Globus pallidus (tissue), 1 donor: ENCODE measurements around the gene MBLAC1.

Experiments
- DNase-seq: peaks from one replicate; pipeline ENCODE4 v3.0.0-alpha.2; 2015; ENCODE audit warnings: low spot score

MBLAC1 gene

DNA sequence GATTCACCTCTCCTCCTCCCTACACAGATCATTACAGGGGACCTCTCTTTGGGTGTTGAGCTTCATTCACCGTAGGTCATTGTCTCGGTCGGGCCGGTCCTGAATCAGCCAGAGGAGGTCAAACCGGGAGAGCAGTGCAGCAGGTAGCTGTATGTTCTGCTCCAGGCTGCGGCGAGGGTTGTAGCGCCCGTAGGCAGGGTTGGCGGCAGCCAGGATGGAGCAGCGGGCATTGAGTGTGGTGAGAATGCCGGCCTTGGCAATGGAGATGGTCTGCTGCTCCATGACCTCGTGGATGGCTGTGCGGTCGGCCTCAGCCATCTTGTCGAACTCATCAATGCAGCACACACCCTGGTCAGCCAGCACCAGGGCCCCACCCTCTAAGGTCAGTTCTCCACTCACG is 31.1 kb upstream of the MBLAC1 start:
- DNase-seq = no peak

DNA sequence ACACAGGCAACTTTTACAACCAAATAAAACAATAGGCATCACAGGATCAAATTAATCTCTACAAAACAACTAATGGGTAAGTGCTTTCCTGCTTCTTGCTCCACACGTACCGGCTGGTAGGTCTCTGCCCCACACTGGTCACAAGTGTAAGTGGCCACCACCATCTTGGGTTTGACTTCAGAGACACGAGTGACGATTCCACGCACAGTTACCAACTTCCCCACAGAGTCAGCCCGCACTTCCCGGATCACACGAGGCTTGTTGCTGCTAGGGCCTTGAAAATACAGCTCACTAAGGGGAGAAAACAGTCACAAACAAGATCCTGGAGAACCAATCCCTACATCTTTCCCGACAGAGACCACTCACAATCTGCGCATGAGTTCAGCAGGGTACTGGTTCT is 27.9 kb upstream of the MBLAC1 start:
- no peak for DNase-seq

DNA sequence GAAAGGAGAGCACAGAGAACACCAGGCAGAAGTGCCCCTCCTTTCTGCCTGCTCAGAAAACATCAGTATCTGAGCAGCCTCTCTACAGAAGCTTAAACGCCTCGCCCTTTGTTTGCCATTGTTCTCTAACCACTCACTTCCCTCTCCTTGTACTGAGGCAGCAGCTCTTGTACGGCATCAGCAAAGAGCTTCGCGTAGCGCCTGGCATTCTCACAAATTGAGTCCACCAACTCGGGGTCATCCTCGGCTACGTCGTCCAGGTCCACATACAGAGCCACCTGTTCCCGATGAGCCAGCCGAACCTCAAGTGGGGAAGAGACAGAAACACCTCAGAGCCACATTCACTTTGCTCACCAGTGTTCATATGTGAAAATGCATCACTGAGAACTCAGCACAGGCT is 27.3 kb upstream of the MBLAC1 start:
- DNase-seq = no peak

DNA sequence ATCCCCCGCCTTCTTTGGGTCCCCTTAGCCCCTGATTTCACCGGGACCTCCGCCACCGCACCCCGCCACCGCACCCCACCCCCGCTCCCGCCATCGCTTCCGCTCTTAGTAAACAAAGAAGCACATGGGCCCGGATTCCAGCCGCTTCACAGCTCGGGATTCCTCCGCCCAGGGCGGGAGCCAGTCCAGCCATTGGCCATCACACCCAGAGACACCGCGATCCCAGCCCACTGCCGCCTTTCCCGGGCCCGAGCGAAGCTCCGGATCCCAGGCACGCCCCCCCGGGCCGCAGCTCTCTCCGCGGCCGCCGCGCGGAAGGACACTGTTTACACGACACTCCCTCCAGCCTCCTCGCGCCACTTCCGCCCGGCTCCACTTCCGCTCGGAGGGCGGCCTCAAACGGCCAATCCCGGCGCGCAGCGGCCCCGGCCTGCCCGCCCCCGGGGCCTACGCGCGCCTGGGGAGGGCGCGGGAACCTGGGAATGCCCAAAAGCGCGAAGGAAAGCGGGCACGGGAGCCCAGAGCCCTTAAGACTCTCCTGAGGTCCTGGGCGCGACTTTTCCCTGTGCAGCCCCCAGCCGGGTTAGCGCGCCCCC is 26.2 kb upstream of the MBLAC1 start:
- DNase-seq = peak; percentile 91

DNA sequence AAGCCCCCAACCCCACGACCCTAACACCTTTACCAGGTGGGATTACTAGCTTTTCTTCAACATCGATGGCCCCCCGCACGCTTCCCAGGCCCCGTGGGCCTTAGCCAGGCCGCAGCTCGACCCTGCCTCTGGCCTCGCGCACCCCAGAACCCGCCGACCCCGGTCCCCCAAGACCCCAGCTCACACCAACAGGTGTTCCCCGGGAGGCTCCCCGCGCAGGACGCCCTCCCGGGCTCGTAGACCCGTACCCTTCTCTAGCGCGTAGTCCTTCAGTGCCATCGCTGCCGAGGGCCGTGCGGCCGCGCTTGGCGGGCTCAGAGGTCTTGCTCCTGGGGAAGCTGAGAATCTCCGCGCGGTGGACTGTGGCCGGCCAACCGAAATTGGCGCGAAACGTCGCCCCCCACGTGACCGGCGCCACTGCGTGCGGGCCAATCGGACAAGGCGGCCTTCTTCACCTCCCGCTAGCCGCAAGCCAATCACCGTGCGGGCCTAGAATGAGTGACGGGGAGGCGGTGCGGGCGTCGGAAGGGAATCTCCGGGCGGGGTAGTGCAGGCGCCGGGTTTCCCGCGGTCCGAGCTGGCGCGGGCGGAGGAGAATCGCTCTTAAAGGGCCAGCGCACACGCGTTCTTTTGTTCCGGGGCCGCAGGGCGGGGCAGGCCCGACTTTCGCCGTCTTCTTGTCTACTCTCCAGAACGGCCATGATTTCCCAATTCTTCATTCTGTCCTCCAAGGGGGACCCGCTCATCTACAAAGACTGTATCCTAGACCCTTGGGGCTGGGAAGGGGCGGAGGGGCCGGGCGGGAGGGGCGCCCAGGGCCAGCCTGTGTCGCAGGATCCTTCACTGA is 25.5 kb upstream of the MBLAC1 start, which contains the start of the genes AP4M1 and MCM7:
Gene AP4M1 (plus strand): TSS at position 628 of the 847 bp plus-strand sequence. CDS start 72 bp downstream, at position 700.
Gene MCM7 (minus strand): TSS at position 382 of the 847 bp plus-strand sequence. CDS start 103 bp downstream, at position 279.
- DNase-seq = peak; percentile 99

DNA sequence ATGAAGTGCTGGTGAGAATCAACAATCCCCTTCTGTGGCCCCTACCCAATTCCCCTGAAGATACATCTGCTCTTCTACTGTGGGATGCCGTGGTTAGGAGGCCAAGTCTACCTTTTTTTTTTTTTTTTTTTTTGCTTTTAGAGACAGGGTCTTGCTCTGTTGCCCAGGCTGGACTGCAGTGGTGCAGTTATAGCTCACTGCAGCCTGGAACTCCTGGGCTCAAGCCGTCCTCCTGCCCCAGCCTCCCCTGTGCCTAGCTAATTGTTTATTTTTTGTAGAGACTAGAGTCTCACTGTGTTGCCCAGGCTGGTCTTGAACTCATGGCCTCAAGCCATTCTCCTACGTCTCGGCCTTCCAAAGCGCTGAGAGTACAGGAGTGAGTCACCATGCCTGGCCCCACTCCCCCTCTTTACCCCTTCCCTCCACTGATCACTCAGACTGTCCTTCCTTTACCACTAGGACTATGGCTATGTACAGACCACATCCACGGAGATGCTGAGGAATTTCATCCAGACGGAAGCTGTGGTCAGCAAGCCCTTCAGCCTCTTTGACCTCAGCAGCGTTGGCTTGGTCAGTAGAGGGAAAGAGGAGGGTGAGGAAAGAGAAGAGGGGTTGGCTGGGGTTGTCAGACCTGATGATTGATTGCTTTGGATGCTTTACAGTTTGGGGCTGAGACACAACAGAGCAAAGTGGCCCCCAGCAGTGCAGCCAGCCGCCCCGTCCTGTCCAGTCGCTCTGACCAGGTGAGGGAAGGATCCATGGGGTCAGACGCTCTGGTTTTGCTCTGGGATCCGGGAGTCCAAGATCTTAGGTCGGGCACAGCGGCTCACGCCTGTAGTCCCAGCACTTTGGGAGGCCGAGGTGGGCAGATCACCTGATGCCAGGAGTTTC is 23.6 kb upstream of the MBLAC1 start:
- no peak for DNase-seq

DNA sequence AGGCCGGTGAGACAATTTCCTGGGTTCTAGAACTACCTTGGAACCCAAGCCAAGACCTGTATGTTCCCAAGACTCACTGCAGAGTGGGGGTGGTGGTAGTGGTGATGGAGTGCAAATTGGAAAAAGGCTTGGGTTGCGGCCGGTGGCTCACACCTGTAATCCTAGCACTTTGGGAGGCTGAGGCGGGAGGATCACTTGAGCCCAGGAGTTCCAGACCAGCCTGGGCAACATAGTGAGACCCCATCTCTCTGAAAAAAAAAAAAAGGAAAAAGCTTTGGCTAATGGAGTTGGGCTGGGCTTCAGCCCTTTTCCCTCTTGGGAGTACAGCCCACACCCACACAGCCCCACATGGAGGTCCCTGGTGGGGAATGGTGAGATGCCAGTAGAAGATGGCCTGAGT is 21.2 kb upstream of the MBLAC1 start:
- no peak for DNase-seq

DNA sequence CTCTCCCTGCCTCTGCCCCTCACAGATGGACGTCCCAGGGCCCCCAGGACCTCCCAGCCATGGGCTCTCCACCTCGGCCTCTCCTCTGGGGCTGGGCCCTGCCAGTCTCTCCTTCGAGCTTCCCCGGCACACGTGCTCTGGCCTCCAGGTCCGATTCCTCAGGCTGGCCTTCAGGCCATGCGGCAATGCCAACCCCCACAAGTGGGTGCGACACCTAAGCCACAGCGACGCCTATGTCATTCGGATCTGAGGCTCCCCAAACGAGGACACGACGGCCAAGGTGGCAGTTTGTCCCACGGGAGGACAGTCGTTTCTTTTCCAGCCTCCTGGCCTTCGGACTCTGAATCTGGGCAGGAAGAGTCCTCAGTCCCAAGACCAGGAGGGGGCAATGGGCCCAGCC is 20.1 kb upstream of the MBLAC1 start:
- no peak for DNase-seq

DNA sequence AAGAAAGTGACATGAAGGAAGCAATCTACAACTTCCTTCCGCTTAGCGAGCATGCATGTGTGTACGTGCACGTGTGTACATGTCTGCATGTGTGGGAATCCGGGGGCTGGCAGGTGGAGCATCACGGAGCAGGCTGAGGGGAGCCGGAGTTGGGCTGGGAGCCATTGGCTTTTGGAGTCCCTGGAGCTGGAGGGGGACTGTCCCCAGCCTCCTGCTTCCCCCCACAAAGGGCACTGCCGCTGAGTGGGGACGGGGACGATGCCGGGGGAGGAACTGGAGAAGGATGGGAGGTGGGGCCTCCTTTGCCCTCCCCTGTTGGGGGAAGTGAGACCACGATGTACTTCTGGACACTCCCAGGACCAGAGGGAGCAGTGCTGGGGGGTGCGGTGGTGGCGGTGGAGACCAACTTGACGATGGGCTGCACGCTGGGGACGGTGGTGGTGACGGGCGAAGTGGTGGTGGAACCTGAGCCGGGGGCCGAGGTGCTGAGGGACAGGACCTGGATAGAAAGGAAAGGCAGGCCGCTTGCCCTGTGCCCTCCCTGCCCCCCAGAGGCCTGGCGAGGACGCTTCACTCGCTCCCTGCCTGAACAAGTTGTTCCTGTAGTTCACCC is 19.5 kb upstream of the MBLAC1 start:
- no peak for DNase-seq

DNA sequence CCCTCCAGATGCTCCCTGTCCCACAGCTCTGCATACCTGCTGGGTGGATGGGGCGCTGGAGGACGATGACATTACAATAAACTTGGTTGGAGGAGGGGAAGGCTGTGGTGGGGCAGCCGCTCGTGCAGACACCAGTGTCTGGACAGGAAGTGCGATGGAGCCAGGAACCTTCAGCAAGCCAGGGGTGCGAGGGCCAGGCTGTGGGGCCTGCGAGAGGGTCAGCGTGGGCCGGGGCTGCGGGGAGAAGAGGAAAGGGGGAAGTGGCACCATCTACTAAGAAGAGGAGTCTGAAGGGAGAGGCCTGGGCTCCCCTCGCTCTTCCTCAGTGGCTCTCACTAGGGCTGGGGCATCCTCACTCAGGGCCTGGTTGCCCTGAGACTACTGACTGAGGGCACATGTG is 18.9 kb upstream of the MBLAC1 start:
- no peak for DNase-seq

DNA sequence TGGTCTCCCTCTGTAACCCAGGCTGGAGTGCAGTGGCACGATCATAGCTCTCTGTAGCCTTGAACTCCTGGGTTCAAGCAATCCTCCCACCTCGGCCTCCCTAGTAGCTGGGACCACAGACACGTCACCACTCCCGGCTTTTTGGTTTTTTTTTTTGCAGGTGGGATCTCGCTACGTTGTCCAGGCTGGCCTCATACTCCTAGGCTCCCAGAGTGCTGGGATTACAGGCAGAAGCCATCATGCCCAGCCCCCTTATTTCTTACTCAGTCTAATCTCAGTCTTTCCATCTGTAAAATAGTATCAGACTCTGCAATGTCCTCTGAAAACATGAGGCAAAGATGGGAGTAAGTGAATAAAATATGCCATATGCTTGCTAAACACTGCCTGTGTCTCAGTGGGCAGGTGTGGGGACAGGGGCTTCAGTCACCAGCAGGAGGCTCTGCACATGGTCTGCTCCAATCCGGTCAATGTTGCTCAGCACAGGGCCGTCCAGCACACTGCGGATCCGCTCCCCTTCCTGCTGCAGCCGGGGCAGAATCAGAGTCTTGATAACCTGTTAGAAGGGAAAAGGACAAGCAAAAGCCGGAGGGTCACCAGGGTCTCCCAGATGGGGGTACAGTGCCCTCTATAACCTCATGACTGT is 17.1 kb upstream of the MBLAC1 start:
- DNase-seq = no peak

DNA sequence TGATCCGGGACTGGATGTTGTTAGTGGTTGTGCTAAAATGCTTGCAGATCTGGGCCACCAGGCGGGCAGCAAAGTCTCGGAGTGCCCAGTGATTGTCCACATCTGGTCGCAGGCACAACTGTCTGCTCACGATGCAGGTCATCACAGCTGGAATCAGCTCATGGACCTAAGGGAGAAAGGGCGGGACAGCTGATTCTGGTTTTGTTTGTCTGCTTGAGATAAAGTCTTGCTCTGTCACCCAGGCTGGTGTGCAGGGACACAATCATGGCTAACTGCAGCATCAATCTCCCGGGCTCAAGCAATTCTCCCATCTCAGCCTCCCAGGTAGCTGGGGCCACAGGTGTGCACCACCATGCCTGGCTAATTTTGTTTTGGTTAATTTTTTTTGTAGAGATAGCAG is 15.6 kb upstream of the MBLAC1 start:
- DNase-seq = no peak

DNA sequence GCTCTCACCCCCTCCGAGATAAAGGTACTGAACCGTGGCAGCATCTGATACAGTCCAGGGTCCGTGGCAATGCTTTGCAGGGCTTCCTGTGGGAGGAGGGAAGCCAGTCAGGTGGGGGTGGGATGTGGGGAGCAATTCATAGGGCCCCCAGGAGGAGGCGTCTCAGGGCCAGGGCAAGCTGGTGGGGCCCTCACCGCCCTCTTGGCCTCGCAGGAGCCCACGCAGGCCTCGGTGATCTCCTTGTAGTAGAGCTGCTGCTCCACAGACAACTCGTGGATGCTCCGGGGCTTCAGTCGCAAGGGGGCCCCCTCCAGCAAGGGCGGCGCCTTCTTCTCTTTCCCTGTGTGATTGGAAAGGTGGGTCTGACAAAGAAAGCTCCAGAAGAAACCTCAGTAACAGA is 14.9 kb upstream of the MBLAC1 start:
- no peak for DNase-seq

DNA sequence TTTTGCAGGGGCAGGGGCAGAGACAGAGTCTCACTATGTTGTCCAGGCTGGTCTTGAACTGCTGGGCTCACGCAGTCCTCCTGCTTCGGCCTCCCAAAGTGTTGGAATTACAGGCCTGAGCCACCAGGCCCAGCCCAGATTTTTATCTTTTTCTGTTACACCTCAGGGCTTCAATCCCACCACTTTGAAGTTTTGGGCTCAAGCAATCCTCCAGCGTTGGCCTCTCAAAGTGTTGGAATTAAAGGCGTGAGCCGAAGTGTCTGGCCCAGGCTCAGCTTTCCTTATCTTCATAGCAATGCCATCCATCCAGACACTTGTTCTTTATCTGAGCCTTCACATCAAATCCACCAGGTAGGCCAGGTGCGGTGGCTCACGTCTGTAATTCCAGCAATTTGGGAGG is 11.7 kb upstream of the MBLAC1 start:
- DNase-seq = no peak

DNA sequence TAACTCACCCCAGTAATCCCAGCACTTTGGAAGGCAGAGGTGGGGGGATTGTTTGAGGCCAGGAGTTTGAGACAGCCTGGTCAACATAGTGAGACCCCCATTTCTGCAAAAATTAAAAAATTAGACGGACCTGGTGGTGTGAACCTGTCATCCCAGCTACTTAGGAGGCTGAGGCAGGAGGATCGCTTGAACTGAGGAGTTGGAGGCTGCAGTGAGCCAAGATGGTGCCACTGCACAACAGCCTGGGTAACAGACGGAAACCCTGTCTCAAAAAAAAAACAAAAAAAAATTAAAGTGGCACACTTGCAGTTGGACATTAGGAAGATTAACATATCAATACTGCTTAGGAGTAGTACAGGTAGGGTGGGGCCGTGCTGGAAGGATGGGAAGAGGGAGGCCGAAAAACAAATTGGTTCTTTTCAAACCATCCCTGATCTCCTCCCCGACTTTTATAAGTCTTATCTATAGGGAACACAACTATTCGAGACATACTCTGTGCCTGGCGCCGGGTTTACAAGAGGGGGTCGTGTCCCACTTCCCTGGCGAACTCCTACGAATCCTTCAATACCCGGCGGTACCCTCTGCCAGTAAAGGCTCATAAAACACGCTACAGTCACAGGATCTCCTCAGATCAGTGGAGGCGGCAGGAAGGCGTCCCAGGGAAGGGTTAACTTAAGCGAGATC is 8.2 kb upstream of the MBLAC1 start:
- no peak for DNase-seq

DNA sequence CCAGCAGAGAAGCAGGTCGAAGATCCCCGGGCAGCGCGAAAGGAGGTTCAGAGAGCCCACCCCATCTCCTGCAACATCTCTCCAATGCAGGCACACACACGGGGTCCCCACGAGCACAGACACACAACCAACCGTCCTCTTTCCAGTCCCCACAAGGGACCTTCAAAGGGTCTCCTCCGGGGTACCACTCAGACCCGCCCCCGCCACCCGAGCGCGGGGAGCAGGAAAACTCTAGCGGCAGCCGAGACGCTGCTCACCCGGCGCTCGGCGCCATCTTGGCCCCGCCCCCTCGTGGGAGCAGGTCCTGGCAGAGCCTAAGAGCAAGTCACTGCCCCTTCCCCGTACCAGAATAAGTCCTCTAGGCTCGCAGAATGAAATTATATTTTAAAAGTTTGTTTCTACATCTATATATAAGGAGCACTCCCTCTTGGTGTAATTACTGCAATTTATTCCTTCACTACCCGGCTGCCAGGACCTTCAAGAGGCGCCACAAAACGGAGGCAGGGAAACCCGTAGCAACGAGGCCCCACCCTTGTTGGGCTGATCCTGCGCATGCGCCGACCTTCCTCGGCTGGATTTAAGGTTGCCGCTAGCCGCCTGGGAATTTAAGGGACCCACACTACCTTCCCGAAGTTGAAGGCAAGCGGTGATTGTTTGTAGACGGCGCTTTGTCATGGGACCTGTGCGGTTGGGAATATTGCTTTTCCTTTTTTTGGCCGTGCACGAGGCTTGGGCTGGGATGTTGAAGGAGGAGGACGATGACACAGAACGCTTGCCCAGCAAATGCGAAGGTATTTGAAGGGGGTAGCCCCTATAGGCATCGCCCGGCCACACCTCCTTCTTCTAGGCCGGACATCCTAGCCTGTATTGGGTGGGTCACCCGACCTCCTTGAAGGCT is 7.4 kb upstream of the MBLAC1 start, which contains the start of the genes CNPY4 and TAF6:
Gene CNPY4 (plus strand): TSS at position 563 of the 898 bp plus-strand sequence. CDS start 111 bp downstream, at position 674.
Gene TAF6 (minus strand): TSS at position 287 of the 898 bp plus-strand sequence. CDS start 5,149 bp downstream, outside the sequence.
- DNase-seq = peak; percentile 95

DNA sequence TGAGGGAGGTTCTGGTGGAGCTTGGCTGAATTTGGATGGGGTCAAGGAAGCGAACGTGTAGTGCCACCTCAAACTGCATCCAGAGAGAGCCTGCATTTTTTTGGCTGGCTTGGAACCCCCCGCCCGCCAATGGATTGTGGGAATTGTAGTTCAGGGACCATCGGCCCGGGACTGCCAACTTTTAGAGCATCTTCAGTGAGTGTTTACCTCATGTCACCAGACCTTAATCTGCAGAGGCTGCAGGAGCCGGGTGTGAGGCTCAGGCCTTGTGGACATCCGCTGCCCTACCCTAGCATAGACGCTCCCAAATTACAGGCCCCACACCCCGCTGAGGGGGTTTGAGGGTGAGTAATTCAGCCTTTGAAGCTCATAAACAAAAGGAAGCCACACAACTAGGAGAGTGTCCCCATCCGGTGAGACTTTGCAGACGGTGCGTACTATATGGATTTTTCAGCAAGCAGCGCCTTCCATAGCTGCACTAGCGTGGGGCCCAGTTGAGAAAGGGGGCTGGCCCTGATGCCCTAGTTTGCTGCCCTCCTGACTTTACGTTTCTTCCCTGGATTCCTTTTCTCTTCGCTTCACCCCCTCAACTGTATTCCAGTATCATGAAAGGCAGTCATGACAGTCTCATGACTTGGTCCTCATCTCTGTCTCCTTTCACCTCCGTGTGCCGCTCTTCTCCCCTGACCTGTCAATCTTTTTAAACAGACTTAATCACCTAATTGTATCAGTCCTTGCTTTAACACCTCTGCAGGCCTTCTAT is 6.6 kb upstream of the MBLAC1 start:
- DNase-seq = peak; percentile 82

DNA sequence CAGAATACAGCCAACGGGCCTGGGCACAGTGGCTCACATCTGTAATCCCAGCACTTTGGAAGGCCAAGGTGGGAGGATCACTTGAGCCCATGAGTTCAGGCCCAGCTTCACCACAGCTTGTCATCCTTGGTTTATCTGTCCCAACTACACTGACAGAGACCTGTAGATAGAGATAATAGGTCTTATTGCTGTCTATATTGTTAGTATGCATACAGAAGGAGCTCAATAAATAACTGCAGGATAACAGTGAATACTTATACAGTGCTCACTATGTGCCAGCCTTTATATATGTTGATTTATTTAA is 6.1 kb upstream of the MBLAC1 start:
- no peak for DNase-seq

DNA sequence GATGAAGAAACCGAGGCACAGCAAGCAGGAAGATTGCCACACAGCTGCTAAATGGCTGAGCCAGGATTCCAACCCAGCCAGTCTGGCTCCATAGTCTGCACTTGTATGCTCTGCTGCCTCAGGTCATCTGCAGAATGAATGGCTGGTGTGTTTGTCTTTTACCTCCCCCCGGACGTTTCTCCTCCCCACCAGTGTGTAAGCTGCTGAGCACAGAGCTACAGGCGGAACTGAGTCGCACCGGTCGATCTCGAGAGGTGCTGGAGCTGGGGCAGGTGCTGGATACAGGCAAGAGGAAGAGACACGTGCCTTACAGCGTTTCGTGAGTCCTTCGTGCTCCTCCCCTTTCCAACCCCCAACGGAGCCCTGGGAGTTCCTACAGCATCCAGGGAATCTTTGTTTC is 4.7 kb upstream of the MBLAC1 start:
- DNase-seq = no peak
